Activated T-helper 2 cell treated with anti-CD3 and anti-CD28 coated beads, Interferon-gamma antibody, Interleukin-2, Interleukin-4, amounts not matched to agents 10 μg/mL and 5 μg/mL and 100 μg/mL, durations not matched to agents 14 hours and 24 hours and 36 hours (primary cell): ENCODE data around the gene TAPBPL. TPM values are rescaled to one million over a fixed set of nuclear protein-coding genes. Genes with fewer than 3 reads are reported as not detected.
A peak's percentile ranks its signal among the peaks of the same experiment; 100 is the strongest.
"Not testable (repeated sequence)": the region's sequence is repeated elsewhere in the genome, so short reads cannot be mapped to it uniquely, and the experiment has no call there.

Experiments used
- DNase-seq: peaks from one replicate; pipeline ENCODE4 v3.0.0; 2021; ENCODE audit warnings: low spot score
- H3K27ac Mint-ChIP-seq: one replicate; pipeline ENCODE4 v1.8.0; 2021; ENCODE audit warnings: mixed read lengths
- H3K27me3 Mint-ChIP-seq: one replicate; pipeline ENCODE4 v1.8.0; 2021; ENCODE audit warnings: low read depth, mixed read lengths
- H3K36me3 Mint-ChIP-seq: one replicate; pipeline ENCODE4 v1.8.0; 2021; ENCODE audit warnings: low read depth, mixed read lengths
- H3K4me1 Mint-ChIP-seq: one replicate; pipeline ENCODE4 v1.8.0; 2021; ENCODE audit warnings: low read depth, mixed read lengths
- H3K4me3 Mint-ChIP-seq: one replicate; pipeline ENCODE4 v1.8.0; 2021; ENCODE audit warnings: low read depth, mild to moderate bottlenecking, moderate library complexity, mixed read lengths
- H3K9me3 Mint-ChIP-seq: one replicate; pipeline ENCODE4 v1.8.0; 2021; ENCODE audit warnings: mixed read lengths
- intact Hi-C: fragments of 100-400 bp; cut with micrococcal nuclease; formaldehyde crosslinking; loops from one replicate; pipeline ENCODE4 v1.15.1; 2023
- total RNA-seq: library from RNA; stranded (reverse); gene quantifications from 2 replicates; pipeline ENCODE4 v1.2.3, GENCODE V29; 2022

TAPBPL gene
- total RNA-seq, 1 donor from 2014 or later: 37.4 TPM

DNA sequence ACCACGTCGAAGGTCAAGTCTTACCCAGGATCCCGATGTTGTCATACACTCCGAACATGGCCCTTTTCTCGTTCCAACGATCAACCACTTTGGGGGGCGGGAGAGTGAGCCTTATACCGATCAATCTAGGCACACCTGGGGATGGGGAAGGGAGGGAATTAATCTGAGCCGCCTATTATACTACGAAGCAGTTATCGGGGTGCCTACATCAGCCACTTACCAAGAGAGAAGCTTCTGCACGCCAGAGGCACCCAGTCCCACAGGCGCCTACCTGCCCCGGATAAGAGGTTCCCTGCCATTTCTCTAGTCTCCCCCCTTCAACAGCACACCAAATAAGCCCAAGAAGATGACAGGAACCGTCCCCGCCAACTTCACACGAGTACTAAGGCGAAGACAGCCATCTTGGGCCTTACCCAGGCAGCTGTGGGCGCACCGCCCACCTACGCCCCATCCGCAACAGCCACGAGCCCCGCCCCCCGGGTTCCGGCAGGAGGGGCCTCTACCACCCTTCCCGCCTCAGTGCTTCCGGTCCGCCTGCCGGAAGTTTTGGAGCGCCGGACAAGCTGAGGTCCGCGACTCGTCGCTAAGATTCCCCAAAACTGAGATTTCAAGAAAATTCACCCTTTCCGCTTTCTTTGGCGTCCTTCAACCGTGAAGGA, 41.1 kb downstream of the TAPBPL start, which contains the start of gene MRPL51:
MRPL51 (minus strand) TSS at position 425 of the 659 bp plus-strand sequence; CDS start at position 299, 126 bp downstream.
- peak within 1 kb of the TSS; percentile 93 for H3K4me3 Mint-ChIP-seq
- H3K4me1 Mint-ChIP-seq: peaks cover 29% of the 10 kb centered on the region
- H3K27ac Mint-ChIP-seq: peak within 1 kb of the TSS; percentile 97
- no peaks in the 10 kb centered on the region for H3K27me3 Mint-ChIP-seq
- intact Hi-C loops: loop anchor here (1.0 to 5.0 kb wide), 4 partner anchors 23 to 359 kb away; partner anchors contain the start of genes CDCA3, CHD4, TAPBPL and USP5
- no peaks in the 10 kb centered on the region for H3K9me3 Mint-ChIP-seq
- peak; percentile 94 for DNase-seq
- peaks cover 53% of the 10 kb centered on the region for H3K36me3 Mint-ChIP-seq

DNA sequence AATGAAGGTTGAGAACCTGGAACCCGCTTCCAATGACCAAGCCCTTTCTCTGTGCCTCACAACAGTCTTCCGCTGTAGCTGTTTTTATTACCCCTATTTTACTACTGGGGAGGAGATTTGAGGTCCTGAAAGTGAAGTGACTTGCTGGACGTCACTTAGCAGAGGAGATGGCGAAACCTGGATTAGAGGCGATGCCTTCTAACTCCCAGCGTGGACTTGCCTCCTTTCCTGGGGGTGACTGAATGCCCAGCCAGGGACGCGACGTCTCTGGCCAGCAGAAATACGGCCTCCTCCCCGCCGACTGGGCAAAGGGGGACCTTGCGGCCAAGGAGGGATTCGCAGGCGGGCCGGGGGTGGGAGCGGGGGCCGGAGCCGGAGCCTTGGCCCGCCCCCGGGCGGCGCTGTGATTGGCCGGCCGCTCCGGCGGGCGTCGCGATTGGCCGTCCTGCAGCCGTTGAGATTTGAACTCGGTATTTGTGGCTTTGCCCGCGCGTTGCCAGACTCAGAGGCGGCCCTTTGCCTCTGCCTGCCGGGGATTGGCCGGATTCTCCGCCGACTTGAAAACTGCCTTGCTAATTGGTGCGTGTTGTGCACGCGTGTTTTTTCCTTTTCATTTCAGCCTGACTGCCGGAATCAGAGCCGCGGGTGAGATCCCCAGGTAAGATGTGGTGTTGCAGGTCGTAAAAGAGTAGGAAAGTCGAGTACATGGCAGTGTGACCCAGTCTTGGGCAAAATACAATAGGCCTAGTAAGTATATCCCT, 41.8 kb downstream of the TAPBPL start, which contains the start of gene NCAPD2:
NCAPD2 (plus strand) TSS at position 606 of the 761 bp plus-strand sequence. CDS start 997 bp downstream, outside the sequence.
- peaks cover 29% of the 10 kb centered on the region for H3K4me1 Mint-ChIP-seq

DNA sequence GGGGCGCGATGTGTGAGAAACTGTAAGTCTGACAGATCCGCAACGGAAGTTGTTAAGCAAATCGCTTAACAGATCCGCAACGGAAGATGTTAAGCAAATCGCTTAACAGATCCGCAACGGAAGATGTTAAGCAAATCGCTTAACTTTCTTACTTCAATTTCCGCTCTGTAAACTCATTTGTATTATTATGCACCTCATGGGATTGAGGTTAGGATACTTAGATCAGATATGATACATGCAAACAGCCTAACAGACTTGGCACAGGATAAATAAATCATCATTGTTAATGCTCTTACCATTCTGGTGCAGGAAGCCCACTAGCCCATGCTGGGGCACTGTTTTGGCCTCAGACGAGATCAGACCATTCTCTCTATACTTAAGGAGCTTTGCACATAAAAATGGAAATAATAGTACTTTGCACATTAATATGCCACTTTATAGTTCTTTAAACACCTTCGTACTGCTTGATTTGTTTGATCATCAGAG, 42.5 kb downstream of the TAPBPL start:
- H3K27ac Mint-ChIP-seq: peak overlapping the region; percentile 97
- peaks cover 58% of the 10 kb centered on the region for H3K36me3 Mint-ChIP-seq
- peak overlapping the region; percentile 93 for H3K4me3 Mint-ChIP-seq
- no peaks in the 10 kb centered on the region for H3K27me3 Mint-ChIP-seq
- intact Hi-C loops: loop anchor here (1.0 to 5.0 kb wide), 5 partner anchors 40 to 358 kb away; partner anchors contain the start of genes CDCA3, GAPDH, ING4 and USP5
- peaks cover 29% of the 10 kb centered on the region for H3K4me1 Mint-ChIP-seq
- no peak for DNase-seq
- no peaks in the 10 kb centered on the region for H3K9me3 Mint-ChIP-seq

More for the DNA sequence above, 41.8 kb downstream of the TAPBPL start, which contains the start of gene NCAPD2:
- intact Hi-C loops: loop anchor here (1.0 to 5.0 kb wide), 8 partner anchors 23 to 359 kb away; partner anchors contain the start of genes CDCA3, CHD4, GAPDH and ING4
- peak within 1 kb of the TSS; percentile 97 for H3K27ac Mint-ChIP-seq
- no peaks in the 10 kb centered on the region for H3K9me3 Mint-ChIP-seq
- H3K36me3 Mint-ChIP-seq: peaks cover 58% of the 10 kb centered on the region
- DNase-seq: peak; percentile 97
- H3K4me3 Mint-ChIP-seq: peak within 1 kb of the TSS; percentile 93
- H3K27me3 Mint-ChIP-seq: no peaks in the 10 kb centered on the region

DNA sequence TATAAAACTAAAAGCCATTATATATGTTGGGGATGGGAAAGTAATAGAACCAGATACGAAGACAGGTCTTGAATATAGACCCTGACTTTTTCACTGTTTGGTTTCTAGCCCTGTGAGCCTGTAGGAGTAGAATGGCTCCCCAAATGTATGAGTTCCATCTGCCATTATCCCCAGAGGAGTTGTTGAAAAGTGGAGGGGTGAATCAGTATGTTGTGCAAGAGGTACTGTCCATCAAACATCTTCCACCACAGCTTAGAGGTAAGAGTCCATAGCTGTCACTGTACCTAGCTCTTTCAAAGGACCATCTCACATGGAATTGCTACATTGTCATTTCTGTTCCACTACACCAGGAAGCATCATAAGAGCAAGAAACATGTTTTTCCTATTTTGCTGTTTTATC, 43.1 kb downstream of the TAPBPL start:
- intact Hi-C loops: loop anchor here (1.0 to 5.0 kb wide), 5 partner anchors 39 to 357 kb away; partner anchors contain the start of genes CDCA3, GAPDH, ING4 and USP5
- Mint-ChIP-seq H3K4me3 (peak overlapping the region; percentile 93), H3K27ac (peak overlapping the region; percentile 97), H3K36me3 (peaks cover 58% of the 10 kb centered on the region), H3K9me3 (no peaks in the 10 kb centered on the region), H3K4me1 (peaks cover 29% of the 10 kb centered on the region), H3K27me3 (no peaks in the 10 kb centered on the region)
- no peak for DNase-seq

DNA sequence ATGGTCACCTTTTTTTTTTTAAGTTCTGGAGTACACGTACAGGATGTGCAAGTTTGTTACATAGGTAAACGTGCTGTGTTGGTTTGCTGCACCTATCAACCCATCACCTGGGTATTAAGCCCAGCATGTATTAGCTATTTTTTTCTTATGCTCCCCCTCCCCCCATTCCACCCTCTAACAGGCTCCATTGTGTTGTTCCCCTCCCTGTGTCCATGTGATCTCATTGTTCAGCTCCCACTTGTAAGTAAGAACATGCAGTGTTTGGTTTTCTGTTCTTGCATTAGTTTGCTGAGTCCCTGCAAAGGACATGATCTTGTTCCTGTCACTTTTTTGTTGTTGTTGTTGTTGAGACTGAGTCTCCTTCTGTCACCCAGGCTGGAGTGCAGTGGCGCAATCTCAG, 45.4 kb downstream of the TAPBPL start:
- H3K36me3 Mint-ChIP-seq: peaks cover 44% of the 10 kb centered on the region
- H3K4me3 Mint-ChIP-seq: peak overlapping the region; percentile 7
- DNase-seq, H3K27me3 Mint-ChIP-seq, intact Hi-C loops, H3K9me3 Mint-ChIP-seq: not testable (repeated sequence)
- peaks cover 24% of the 10 kb centered on the region for H3K4me1 Mint-ChIP-seq
- H3K27ac Mint-ChIP-seq: peak overlapping the region; percentile 15

DNA sequence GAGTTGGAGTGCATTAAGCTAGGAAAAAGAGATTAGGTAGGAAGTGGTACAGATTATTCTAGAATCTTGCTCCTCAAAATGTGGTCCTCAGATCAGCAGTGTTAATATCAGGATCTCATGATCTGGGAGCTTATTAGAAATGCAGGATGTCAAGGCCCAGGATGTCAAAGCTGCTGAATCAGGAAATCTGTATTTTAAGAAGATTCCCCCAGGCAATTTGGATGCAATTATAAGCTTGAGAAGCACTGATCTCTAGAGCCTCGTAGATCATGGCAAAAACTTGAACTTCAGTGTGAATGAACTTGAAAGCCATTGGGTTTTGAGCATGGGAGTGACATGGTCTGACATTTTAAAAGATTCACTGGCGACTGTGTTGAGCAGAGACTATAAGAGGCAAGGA, 48.6 kb downstream of the TAPBPL start:
- Mint-ChIP-seq H3K4me1 (peaks cover 13% of the 10 kb centered on the region), H3K36me3 (peaks cover 35% of the 10 kb centered on the region), H3K27me3 (no peaks in the 10 kb centered on the region), H3K4me3 (no peak overlapping the region), H3K9me3 (no peaks in the 10 kb centered on the region), H3K27ac (no peak overlapping the region)
- no peak for DNase-seq
- intact Hi-C loops: no loop called here

DNA sequence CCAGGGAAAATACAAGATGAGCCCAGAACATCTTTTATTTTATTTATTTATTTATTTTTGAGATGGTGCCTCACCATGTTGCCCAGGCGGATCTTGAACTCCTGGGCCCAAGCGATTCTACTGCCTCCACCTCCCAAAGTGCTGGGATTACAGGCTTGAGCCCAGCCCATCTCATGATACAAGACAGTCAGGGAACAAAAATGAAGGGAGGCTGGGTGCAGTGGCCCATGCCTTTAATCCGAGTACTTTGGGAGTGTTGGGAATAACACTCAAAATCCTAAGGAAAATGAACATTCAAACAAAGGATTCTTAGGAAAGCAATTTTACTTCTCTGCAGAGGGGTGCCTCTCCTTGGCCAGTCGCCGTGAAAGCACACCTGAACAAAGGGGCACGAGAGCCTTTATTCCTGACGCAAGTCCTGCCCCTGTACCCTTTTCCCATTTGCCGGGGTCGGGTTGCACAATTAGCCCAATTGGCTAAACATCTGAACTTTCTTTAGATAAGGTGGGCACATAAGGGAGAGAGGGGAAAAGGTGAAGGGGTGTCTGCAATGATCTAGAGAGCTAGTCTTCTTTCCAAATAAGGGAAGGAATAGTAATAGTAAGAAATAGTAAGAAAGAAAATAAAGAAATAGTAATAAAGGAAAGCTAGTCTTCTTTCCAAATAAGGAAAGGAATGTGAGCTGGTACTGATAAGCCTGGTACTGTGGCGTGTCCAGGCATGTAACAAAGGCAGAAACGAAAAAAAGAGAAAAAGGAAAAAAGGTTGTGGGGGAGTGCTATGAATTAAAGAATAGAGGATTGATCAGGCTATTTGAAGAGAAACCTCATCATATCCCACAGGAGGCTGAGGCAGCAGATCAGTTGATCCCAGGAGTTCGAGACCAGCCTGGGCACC, 55.5 kb downstream of the TAPBPL start:
- Mint-ChIP-seq H3K36me3 (peaks cover 52% of the 10 kb centered on the region), H3K27ac (peak overlapping the region; percentile 61), H3K4me1 (peaks cover 14% of the 10 kb centered on the region), H3K27me3 (no peaks in the 10 kb centered on the region), H3K4me3 (no peak overlapping the region), H3K9me3 (no peaks in the 10 kb centered on the region)
- intact Hi-C loops: no loop called here
- no peak for DNase-seq

DNA sequence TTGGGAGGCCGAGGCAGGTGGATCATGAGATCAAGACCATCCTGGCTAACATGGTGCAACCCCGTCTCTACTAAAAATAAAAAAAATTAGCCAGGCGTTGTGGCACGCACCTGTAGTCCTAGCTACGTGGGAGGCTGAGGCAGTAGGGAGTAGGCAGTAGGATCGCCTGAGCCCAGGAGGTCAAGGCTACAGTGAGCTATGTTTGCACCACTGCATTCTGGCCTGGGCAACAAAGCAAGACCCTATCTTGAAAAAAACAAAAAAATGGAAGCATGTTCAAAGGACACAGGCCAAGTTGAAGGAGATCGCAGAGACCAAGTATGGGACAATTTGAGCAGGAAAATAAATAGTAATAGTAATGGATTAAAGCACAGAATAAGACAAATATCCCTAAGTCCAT, 56.2 kb downstream of the TAPBPL start:
- no peak for DNase-seq
- Mint-ChIP-seq H3K4me3 (no peak overlapping the region), H3K4me1 (peaks cover 14% of the 10 kb centered on the region), H3K36me3 (peaks cover 58% of the 10 kb centered on the region), H3K9me3 (no peaks in the 10 kb centered on the region), H3K27ac (no peak overlapping the region), H3K27me3 (no peaks in the 10 kb centered on the region)
- intact Hi-C loops: no loop called here

Other genes with a start within 250 kb of the TAPBPL start
- gene PLEKHG6, start 141.4 kb upstream of the TAPBPL start, total RNA-seq: not detected in 2 replicates
- 37.6 TPM in 2 replicates for gene TNFRSF1A, start 110.0 kb upstream of the TAPBPL start, total RNA-seq
- gene SCNN1A, start 76.5 kb upstream of the TAPBPL start, total RNA-seq: not detected in 2 replicates
- gene LTBR, start 67.9 kb upstream of the TAPBPL start, total RNA-seq: 0.32 and 0.50 TPM in 2 replicates
- 23.3 and 25.9 TPM in 2 replicates for gene CD27, start 7.1 kb upstream of the TAPBPL start, total RNA-seq
- gene VAMP1, start 18.6 kb downstream of the TAPBPL start, total RNA-seq: 38.7 and 40.7 TPM in 2 replicates
- gene MRPL51, start 41.2 kb downstream of the TAPBPL start, total RNA-seq: 262 and 283 TPM in 2 replicates
- gene NCAPD2, start 42.1 kb downstream of the TAPBPL start, total RNA-seq: 114 and 120 TPM in 2 replicates
- 4,713 and 4,805 TPM in 2 replicates for gene GAPDH, start 82.5 kb downstream of the TAPBPL start, total RNA-seq
- 15.5 and 16.6 TPM in 2 replicates for gene IFFO1, start 104.0 kb downstream of the TAPBPL start, total RNA-seq
- gene NOP2, start 116.2 kb downstream of the TAPBPL start, total RNA-seq: 146 and 157 TPM in 2 replicates
- gene CHD4, start 155.3 kb downstream of the TAPBPL start, total RNA-seq: 343 and 351 TPM in 2 replicates
- 3.6 and 4.1 TPM in 2 replicates for gene LPAR5, start 183.9 kb downstream of the TAPBPL start, total RNA-seq
- gene ACRBP, start 195.4 kb downstream of the TAPBPL start, total RNA-seq: 1.2 and 1.5 TPM in 2 replicates
- 18.5 and 19.1 TPM in 2 replicates for gene ING4, start 211.1 kb downstream of the TAPBPL start, total RNA-seq
- gene ZNF384, start 237.3 kb downstream of the TAPBPL start, total RNA-seq: 73.7 and 75.4 TPM in 2 replicates
- gene PIANP, start 248.8 kb downstream of the TAPBPL start, total RNA-seq: 0.18 TPM in 1 of 2 replicates, not detected in the other